HEK293 (cell line): ENCODE measurements around the gene PTH2.
A peak's percentile ranks its signal among the peaks of the same experiment; 100 is the strongest.
"Not testable (repeated sequence)": the region's sequence is repeated elsewhere in the genome, so short reads cannot be mapped to it uniquely, and the experiment has no call there.

Source experiments
- CTCF ChIA-PET: fragments of 350-600 bp; formaldehyde crosslinking; extraction: SDS; loops from one replicate; lab custom pipeline; 2021; ENCODE audit warnings: antibody characterized with exemption; lab: Yijun Ruan, JAX
- POLR2A ChIA-PET: fragments of 300-600 bp; formaldehyde crosslinking; extraction: SDS; loops from one replicate; lab custom pipeline; 2020; ENCODE audit warnings: antibody characterized with exemption, inconsistent platforms; lab: Yijun Ruan, JAX
- H3K27ac ChIP-seq: fragments of 200-500 bp; sonication (Bioruptor generic); 2 replicates; pipeline ENCODE4 v1.5.1; 2014; ENCODE audit warnings: low read depth, low read length, control low read depth, inconsistent platforms; ENCODE audit errors: extremely low read depth
- H3K36me3 ChIP-seq, 2 experiments: fragments of 200-500 bp in 1 of 2; sonication (Bioruptor generic) in 1 of 2; 1 replicate in 1 of 2; 2 replicates in 1 of 2; pipeline ENCODE4 v1.5.1; 2014 to 2017; ENCODE audit warnings: inconsistent platforms in 2 of 2, low read length in 2 of 2; ENCODE audit not compliant: control insufficient read depth in 2 of 2, insufficient read depth in 1 of 2
- H3K4me1 ChIP-seq: fragments of 200-500 bp; sonication (Bioruptor generic); 2 replicates; pipeline ENCODE4 v1.5.1; 2014; ENCODE audit warnings: mild to moderate bottlenecking, low read length, inconsistent platforms; ENCODE audit not compliant: control insufficient read depth, insufficient read depth
- H3K4me3 ChIP-seq: 2 replicates; pipeline ENCODE4 v1.5.1; 2011; ENCODE audit warnings: low read depth, mild to moderate bottlenecking, control low read depth, low read length, moderate library complexity
- H3K9me3 ChIP-seq: fragments of 200-500 bp; sonication (Bioruptor generic); 2 replicates; pipeline ENCODE4 v1.5.1; 2014; ENCODE audit warnings: low read depth, low read length, inconsistent platforms; ENCODE audit not compliant: control insufficient read depth, insufficient read depth
- FEZF1 ChIP-seq: fragments of 450-650 bp; formaldehyde crosslinking; IDR thresholded peaks from 2 replicates; pipeline ENCODE4 v1.5.1; 2016; ENCODE audit warnings: missing biosample characterization, missing genetic modification characterization
- GLIS2 ChIP-seq: fragments of 450-650 bp; formaldehyde crosslinking; IDR thresholded peaks from 2 replicates; pipeline ENCODE4 v1.5.1; 2016; ENCODE audit warnings: missing biosample characterization, missing genetic modification characterization
- OSR2 ChIP-seq: fragments of 450-650 bp; formaldehyde crosslinking; IDR thresholded peaks from 2 replicates; pipeline ENCODE4 v1.5.1; 2016; ENCODE audit warnings: missing biosample characterization, missing genetic modification characterization
- SETDB1 ChIP-seq: IDR thresholded peaks from one replicate; pipeline ENCODE4 v1.6.1; 2017; ENCODE audit warnings: mild to moderate bottlenecking, low read length, moderate library complexity, mixed read lengths; ENCODE audit not compliant: insufficient read length
- WT1 ChIP-seq: fragments of 450-650 bp; formaldehyde crosslinking; IDR thresholded peaks from 2 replicates; pipeline ENCODE4 v1.5.1; 2016; ENCODE audit warnings: missing biosample characterization, missing genetic modification characterization
- ZBTB48 ChIP-seq: fragments of 450-650 bp; formaldehyde crosslinking; IDR thresholded peaks from 2 replicates; pipeline ENCODE4 v1.5.1; 2016; ENCODE audit warnings: missing biosample characterization, missing genetic modification characterization
- ZEB2 ChIP-seq: fragments of 450-650 bp; formaldehyde crosslinking; IDR thresholded peaks from 2 replicates; pipeline ENCODE4 v1.5.1; 2016; ENCODE audit warnings: missing biosample characterization, missing genetic modification characterization
- ZNF155 ChIP-seq: fragments of 450-650 bp; formaldehyde crosslinking; IDR thresholded peaks from 2 replicates; pipeline ENCODE4 v1.5.1; 2016; ENCODE audit warnings: missing biosample characterization, missing genetic modification characterization
- ZNF514 ChIP-seq: fragments of 450-650 bp; formaldehyde crosslinking; IDR thresholded peaks from 2 replicates; pipeline ENCODE4 v1.5.1; 2016; ENCODE audit warnings: missing biosample characterization, missing genetic modification characterization
- ZXDB ChIP-seq: fragments of 450-650 bp; formaldehyde crosslinking; IDR thresholded peaks from 2 replicates; pipeline ENCODE4 v1.5.1; 2016; ENCODE audit warnings: missing biosample characterization, missing genetic modification characterization
- TF ChIP-seq, protein P1 (sequence below): fragments of 450-650 bp; formaldehyde crosslinking; IDR thresholded peaks from 2 replicates; pipeline ENCODE4 v1.5.1; 2016; ENCODE audit warnings: missing biosample characterization, missing genetic modification characterization
- TF ChIP-seq, protein P2 (sequence below): fragments of 450-650 bp; formaldehyde crosslinking; IDR thresholded peaks from 2 replicates; pipeline ENCODE4 v1.5.1; 2017; ENCODE audit warnings: missing biosample characterization, missing genetic modification characterization

The PTH2 gene

DNA sequence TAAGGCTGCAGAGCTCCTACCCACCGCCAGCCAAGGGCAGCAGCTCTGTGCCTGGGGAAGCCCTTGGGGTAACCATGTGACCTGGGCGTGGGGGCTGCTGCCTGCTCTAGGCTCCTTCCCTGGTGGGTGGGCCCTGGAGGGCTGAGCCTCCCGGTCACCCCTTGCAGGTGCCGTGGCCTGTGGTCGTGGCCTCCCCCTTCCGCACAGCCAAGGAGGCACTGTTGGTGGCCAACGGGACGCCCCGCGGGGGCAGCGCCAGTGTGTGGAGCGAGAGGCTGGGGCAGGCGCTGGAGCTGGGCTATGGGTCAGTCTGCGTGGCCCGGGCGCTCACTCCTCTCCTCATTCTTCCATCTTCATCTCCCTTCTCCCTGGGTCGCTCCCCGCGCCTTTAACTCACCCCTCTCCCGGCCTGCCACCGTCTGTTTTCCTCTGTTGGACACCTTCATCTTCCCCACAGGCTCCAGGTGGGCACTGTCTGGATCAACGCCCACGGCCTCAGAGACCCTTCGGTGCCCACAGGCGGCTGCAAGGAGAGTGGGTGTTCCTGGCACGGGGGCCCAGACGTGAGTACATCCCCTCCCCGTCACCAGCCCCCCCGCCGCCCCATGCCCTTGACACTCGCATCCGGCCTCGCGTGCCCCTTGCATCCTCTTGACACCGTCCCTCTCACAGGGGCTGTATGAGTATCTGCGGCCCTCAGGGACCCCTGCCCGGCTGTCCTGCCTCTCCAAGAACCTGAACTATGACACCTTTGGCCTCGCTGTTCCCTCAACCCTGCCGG is 40.9 kb upstream of the PTH2 start:
- CTCF ChIA-PET, result interaction anchor here (0.5 to 1.0 kb wide), 2 partner anchors 9 to 70 kb away, joined by 3 to 4 read pairs; no protein-coding TSS in a partner anchor
- Histone ChIP-seq H3K4me1 (0 out of 2 replicates have a peak, but pooled peaks cover 4% of the 10 kb centered on the region), H3K4me3 (no peak overlapping the region), H3K36me3 (peaks cover 8 to 14% of the 10 kb centered on the region in 2 experiments; a peak in 2 of 3 replicates)
- no peak for TF ChIP-seq ZNF155 (tag by site-specific recombination)
- TF ChIP-seq, protein P1, sequence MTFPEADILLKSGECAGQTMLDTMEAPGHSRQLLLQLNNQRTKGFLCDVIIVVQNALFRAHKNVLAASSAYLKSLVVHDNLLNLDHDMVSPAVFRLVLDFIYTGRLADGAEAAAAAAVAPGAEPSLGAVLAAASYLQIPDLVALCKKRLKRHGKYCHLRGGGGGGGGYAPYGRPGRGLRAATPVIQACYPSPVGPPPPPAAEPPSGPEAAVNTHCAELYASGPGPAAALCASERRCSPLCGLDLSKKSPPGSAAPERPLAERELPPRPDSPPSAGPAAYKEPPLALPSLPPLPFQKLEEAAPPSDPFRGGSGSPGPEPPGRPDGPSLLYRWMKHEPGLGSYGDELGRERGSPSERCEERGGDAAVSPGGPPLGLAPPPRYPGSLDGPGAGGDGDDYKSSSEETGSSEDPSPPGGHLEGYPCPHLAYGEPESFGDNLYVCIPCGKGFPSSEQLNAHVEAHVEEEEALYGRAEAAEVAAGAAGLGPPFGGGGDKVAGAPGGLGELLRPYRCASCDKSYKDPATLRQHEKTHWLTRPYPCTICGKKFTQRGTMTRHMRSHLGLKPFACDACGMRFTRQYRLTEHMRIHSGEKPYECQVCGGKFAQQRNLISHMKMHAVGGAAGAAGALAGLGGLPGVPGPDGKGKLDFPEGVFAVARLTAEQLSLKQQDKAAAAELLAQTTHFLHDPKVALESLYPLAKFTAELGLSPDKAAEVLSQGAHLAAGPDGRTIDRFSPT (tag by site-specific recombination), result peak; percentile 34; the same call in 1 of the 2 replicates
- TF ChIP-seq GLIS2 (tag by site-specific recombination), result peak; percentile 16; the same call in 1 of the 2 replicates
- TF ChIP-seq, all 188 proteins: peak for 2
- POLR2A ChIA-PET, result interaction anchor here (0.5 to 2.1 kb wide), 3 partner anchors 11 to 31 kb away, joined by 3 to 6 read pairs (median 4); partner anchors contain the start of genes ALDH16A1 and PIH1D1
- no peaks in the 10 kb centered on the region for H3K9me3 ChIP-seq
- no peak overlapping the region for H3K27ac ChIP-seq

DNA sequence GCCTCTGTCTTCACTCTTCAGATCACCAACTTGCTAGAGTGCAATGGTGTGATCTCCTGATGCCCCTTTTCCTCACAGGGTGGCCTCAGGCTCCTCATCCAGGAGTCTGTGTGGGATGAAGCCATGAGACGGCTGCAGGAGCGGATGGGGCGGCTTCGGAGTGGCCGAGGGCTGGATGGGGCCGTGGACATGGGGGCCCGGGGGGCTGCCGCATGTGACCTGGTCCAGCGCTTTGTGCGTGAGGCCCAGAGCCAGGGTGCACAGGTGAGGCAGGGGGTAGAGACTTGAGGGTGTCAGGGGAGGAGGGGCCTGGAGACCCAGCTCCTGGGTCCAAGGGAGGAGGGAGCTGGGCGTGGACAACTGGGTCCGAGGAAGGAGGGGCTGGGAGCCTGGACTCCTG is 39.3 kb upstream of the PTH2 start:
- peaks cover 8 to 17% of the 10 kb centered on the region in 2 experiments; a peak in 2 of 3 replicates for H3K36me3 ChIP-seq
- POLR2A ChIA-PET, result interaction anchor here (0.7 kb wide), 1 partner anchor 27 kb away, joined by 3 read pairs; no protein-coding TSS in a partner anchor
- CTCF ChIA-PET, result no interaction called here
- no peak for TF ChIP-seq FEZF1 (tag by site-specific recombination)
- no peak for TF ChIP-seq SETDB1
- TF ChIP-seq ZNF514 (tag by site-specific recombination), result no peak
- no peak overlapping the region for H3K27ac ChIP-seq
- no peaks in the 10 kb centered on the region for H3K4me1 ChIP-seq
- H3K4me3 ChIP-seq, result no peak overlapping the region
- H3K9me3 ChIP-seq, result no peaks in the 10 kb centered on the region

DNA sequence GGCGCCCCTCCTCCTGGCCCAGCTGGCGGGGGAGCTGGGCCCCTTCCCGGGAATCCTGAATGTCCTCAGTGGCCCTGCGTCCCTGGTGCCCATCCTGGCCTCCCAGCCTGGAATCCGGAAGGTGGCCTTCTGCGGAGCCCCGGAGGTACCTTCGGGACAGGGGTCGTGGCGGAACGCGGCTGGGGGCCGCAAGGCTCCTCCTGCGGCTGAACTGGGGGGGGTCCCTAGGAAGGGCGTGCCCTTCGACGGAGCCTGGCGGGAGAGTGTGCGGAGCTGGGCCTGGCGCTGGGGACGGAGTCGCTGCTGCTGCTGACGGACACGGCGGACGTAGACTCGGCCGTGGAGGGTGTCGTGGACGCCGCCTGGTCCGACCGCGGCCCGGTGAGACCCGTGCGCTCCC is 38.4 kb upstream of the PTH2 start:
- Histone ChIP-seq H3K27ac (no peak overlapping the region), H3K4me1 (no peaks in the 10 kb centered on the region), H3K4me3 (no peak overlapping the region), H3K9me3 (no peaks in the 10 kb centered on the region), H3K36me3 (peaks cover 12 to 17% of the 10 kb centered on the region in 2 experiments; a peak in 2 of 3 replicates)
- ChIA-PET CTCF (no interaction called here), POLR2A (no interaction called here)
- TF ChIP-seq, protein P2, sequence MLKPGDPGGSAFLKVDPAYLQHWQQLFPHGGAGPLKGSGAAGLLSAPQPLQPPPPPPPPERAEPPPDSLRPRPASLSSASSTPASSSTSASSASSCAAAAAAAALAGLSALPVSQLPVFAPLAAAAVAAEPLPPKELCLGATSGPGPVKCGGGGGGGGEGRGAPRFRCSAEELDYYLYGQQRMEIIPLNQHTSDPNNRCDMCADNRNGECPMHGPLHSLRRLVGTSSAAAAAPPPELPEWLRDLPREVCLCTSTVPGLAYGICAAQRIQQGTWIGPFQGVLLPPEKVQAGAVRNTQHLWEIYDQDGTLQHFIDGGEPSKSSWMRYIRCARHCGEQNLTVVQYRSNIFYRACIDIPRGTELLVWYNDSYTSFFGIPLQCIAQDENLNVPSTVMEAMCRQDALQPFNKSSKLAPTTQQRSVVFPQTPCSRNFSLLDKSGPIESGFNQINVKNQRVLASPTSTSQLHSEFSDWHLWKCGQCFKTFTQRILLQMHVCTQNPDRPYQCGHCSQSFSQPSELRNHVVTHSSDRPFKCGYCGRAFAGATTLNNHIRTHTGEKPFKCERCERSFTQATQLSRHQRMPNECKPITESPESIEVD (tag by site-specific recombination), result no peak
- no peak for TF ChIP-seq WT1
- TF ChIP-seq ZBTB48 (tag by site-specific recombination), result no peak
- TF ChIP-seq OSR2 (tag by site-specific recombination), result no peak
- TF ChIP-seq ZXDB (tag by site-specific recombination), result no peak
- TF ChIP-seq ZEB2 (tag by site-specific recombination), result no peak

DNA sequence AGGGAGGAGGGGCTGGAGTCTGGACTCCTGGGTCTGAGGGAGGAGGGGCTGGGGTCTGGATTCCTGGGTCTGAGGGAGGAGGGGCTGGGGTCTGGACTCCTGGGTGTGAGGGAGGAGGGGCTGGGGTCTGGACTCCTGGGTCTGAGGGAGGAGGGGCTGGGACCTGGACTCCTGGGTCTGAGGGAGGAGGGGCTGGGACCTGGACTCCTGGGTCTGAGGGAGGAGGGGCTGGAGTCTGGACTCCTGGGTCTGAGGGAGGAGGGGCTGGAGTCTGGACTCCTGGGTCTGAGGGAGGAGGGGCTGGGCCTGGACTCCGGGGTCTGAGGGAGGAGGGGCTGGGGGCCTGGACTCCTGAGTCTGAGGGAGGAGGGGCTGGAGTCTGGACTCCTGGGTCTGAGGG is 37.9 kb upstream of the PTH2 start:
- H3K4me1 ChIP-seq, H3K4me3 ChIP-seq, CTCF ChIA-PET, H3K27ac ChIP-seq, H3K9me3 ChIP-seq: not testable (repeated sequence)
- peaks cover 17% of the 10 kb centered on the region in 2 experiments for H3K36me3 ChIP-seq
- POLR2A ChIA-PET, result interaction anchor here (0.6 kb wide), 1 partner anchor 144 kb away, joined by 3 read pairs; no protein-coding TSS in a partner anchor
